HCT116 (cell line): ENCODE data around the gene MRAS.

Experiments used
- CTCF ChIP-seq, 3 experiments: fragments of 200-600 bp in 1 of 3; sonication (generic) in 1 of 3; IDR thresholded peaks in 2 of 3; conservative IDR thresholded peaks in 1 of 3; 2 replicates each; pipeline ENCODE4 v1.5.1; 2012 to 2017; ENCODE audit warnings: low read depth in 2 of 3, low read length in 2 of 3, antibody characterized with exemption in 1 of 3, borderline replicate concordance in 1 of 3, control low read depth in 1 of 3, mild to moderate bottlenecking in 1 of 3, mixed read lengths in 1 of 3, mixed run types in 1 of 3, moderate library complexity in 1 of 3; ENCODE audit not compliant: insufficient read depth in 1 of 3
- EGR1 ChIP-seq: IDR thresholded peaks from 2 replicates; pipeline ENCODE4 v1.6.1; 2012; ENCODE audit warnings: low read depth
- ELF1 ChIP-seq: IDR thresholded peaks from 2 replicates; pipeline ENCODE4 v1.6.1; 2012; ENCODE audit warnings: low read depth, borderline replicate concordance
- EZH2 ChIP-seq: fragments of 200-600 bp; sonication (generic); IDR thresholded peaks from 2 replicates; pipeline ENCODE4 v1.6.1; 2017; ENCODE audit warnings: antibody characterized with exemption, mixed run types
- EZH2phosphoT487 ChIP-seq: fragments of 200-600 bp; IDR thresholded peaks from 2 replicates; pipeline ENCODE4 v1.6.1; 2018; ENCODE audit warnings: antibody characterized with exemption, borderline replicate concordance
- JUND ChIP-seq: IDR thresholded peaks from 2 replicates; pipeline ENCODE4 v1.6.1; 2012
- MAX ChIP-seq: IDR thresholded peaks from 2 replicates; pipeline ENCODE4 v1.6.1; 2012
- POLR2A ChIP-seq: IDR thresholded peaks from 2 replicates; pipeline ENCODE4 v1.7.0; 2011; ENCODE audit warnings: borderline replicate concordance; ENCODE audit not compliant: insufficient read depth, insufficient read length; ENCODE audit errors: extremely low read depth
- RAD21 ChIP-seq: IDR thresholded peaks from 2 replicates; pipeline ENCODE4 v1.6.1; 2012; ENCODE audit warnings: low read depth, mild to moderate bottlenecking
- REST ChIP-seq: IDR thresholded peaks from 2 replicates; pipeline ENCODE4 v1.6.1; 2012; ENCODE audit warnings: low read depth
- TCF7L2 ChIP-seq: IDR thresholded peaks from 2 replicates; pipeline ENCODE4 v1.7.0; 2011; ENCODE audit warnings: borderline replicate concordance, inconsistent platforms; ENCODE audit not compliant: insufficient read depth, insufficient read length; ENCODE audit errors: extremely low read depth
- ZNF274 ChIP-seq: fragments of 200-500 bp; sonication (Bioruptor generic); IDR thresholded peaks from 2 replicates; pipeline ENCODE4 v1.6.1; 2014; ENCODE audit warnings: mild to moderate bottlenecking, low read depth, low read length, inconsistent platforms

GRCh38 chr3:138367326-138367850 is 19.0 kb downstream of the MRAS start:
- TF ChIP-seq TCF7L2 (no peak), REST (no peak), CTCF (IDR thresholded peaks at IDR 0.05 in 2 of 3, conservative IDR thresholded peaks at IDR 0.05 in 1 of 3; ENCODE audit: borderline replicate concordance in 1 of 3, insufficient read depth in 1 of 3, low read depth in 2 of 3, low read length in 2 of 3) (no peak), POLR2A (no peak), RAD21 (no peak), EZH2 (no peak), ELF1 (no peak), EZH2phosphoT487 (no peak), JUND (no peak), ZNF274 (no peak), MAX (no peak), EGR1 (no peak)
